NCI-H2081 (cell line): ENCODE results near the gene TMA7.
"Not testable (repeated sequence)": the region's sequence is repeated elsewhere in the genome, so short reads cannot be mapped to it uniquely, and the experiment has no call there.

Experiments used
- DNase-seq, 2 experiments: peaks; one replicate each; lab custom pipeline; 2025; lab: John Stamatoyannopoulos, UW

The TMA7 gene

DNA sequence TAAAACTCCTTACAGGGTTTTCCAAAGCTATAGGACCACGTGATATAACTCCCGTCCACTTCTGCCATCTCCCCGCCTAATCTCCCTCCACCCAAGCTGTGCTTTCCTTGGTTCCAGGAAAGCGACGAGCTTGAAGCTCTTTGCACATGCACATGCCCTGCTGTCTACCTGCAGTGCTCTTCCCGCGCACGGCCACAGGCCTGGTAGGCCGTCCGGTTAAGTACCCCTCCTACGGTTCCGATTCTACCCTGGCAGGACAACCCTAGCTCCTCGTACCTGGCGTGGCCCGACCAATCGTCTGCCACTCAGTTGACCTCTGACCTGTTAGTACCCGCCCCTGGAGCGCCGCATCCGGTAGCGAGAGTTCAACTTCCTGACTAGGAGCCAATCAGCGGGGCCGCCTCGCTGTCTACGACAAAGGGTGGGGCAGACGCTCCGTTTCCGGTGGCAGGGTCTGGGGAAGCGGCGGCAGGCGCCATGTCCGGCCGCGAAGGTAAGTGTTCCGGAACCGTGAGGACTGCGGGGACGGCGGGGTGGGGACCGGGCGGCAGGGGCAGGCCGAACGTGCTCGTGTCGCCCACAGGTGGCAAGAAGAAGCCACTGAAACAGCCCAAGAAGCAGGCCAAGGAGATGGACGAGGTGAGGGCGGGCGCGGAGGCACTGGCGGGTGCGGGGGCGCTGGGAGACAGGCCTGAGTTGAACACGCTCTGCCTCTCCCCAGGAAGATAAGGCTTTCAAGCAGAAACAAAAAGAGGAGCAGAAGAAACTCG lies at the start of gene TMA7, which contains the start of gene CCDC51:
Gene TMA7, plus strand, starts transcription at position 438 of the 770 bp plus-strand sequence. Its CDS starts 40 bp downstream, at position 478.
Gene CCDC51, minus strand, starts transcription at position 300 of the 770 bp plus-strand sequence. CDS start 4,991 bp downstream, outside the sequence.
- DNase-seq, result peak; percentile 92 to 96

DNA sequence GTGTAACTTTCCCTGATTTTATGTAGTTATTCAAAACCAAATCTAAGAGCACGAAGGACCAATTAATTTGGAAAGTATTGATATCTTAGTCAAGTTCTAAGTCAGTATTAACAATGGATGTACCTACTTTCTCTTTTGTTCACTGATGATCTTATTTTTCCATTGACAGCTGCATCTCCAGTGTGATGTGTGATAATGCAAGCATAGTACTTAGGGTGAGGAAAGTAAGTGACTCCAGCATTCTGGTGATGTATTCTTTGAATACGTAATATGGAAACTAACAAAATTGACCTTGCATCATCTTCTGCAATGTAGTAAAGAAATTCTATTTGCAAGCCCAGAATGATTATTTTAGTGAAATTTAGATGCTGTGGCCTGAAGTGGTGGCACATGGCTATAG lies 45.7 kb upstream of the TMA7 start:
- no peak for DNase-seq

DNA sequence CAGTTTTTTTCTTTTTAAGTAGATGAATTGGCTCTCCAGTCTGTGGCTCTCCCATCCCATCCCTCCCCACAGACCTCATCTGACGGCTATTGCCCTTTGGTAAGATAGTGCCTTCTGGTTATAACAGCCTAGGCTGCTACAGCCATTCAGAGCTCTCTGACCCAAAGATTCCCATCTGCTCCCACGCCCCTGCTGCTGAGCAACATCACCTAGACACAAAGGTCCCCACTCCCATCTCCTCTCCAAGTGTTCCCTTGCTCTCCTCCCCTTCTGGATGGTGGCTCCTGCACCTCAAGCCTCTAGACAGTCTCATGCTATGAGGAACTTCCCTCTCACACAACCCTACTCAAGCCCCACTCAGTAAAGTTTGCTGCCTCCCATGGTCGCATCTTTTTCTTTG lies 44.3 kb upstream of the TMA7 start:
- DNase-seq, result no peak

DNA sequence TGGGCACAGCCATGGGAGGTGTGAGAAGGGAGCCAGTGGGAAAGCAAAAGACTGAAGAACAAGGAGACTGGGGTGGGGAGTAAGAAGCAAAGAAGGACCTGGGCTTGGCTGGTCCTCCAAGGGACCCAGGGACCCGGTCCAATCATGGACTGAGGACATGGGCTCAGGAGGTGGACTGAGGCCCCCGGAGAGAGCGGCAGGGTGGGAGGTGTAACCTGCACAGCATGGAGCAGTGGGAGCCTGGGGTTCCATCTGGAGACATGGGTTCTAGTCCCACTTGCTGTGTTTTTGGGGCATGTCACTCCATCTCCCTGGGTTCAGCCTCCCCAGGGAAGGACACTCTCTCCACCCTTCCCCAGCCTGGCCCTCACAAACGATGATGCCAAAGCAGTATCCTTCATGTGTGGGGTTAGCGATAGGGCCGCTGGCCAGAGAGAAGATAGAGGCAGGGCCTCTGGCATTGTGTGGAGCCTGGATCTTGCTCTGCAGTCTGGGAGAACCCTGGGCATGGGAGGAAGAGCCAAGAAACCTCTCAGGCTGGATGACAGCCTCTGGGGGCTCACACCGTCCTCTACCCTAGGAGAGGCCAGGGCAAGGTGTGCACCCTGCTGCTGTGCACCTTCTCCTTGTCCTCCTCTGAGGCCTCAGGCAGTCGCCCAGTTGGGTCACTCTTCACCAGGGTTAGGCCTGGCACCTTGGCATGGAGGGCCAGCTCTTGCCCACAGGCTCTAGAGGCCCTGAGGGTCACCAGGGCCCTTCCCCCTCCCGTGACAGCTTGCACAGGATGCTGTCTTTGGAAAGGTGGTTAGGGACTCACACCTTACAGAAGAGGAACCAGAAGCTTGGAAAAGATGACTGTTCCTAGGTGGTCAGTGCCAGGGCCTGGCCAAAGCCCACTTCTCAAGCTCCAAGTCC lies 42.0 kb upstream of the TMA7 start:
- DNase-seq, result no peak

DNA sequence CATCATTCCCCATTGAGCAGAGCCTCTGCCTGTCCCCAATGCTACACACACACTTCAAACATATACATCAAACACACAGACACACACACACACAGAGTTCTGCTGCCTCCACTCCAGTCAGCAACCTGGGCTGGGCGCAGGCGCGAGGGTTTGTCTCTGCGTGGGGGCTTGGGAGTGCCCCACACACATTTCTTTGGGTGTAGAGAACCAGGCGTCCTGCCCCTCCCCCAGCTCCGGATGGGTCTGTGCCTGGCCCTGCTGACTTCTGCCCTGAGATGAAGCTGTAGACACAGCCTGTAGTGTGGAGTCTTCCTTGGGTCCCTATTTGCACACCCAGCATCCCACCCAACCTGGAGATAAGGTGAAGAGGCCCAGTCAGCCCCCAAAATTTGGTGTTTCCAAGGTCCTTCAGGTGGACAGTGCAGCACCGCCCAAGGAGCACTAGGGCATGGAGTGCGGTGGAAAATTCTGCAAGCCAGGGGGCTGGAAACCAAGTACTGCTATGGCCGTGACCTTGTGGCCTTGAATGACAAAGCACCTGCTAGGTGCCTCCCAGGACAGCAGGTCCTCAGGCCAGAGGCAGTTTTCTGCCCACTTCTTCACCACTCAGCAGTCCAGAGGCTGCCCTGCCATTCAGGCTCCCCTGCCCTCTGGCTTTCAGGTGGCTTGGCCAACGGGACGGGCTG lies 41.2 kb upstream of the TMA7 start:
- no peak for DNase-seq

DNA sequence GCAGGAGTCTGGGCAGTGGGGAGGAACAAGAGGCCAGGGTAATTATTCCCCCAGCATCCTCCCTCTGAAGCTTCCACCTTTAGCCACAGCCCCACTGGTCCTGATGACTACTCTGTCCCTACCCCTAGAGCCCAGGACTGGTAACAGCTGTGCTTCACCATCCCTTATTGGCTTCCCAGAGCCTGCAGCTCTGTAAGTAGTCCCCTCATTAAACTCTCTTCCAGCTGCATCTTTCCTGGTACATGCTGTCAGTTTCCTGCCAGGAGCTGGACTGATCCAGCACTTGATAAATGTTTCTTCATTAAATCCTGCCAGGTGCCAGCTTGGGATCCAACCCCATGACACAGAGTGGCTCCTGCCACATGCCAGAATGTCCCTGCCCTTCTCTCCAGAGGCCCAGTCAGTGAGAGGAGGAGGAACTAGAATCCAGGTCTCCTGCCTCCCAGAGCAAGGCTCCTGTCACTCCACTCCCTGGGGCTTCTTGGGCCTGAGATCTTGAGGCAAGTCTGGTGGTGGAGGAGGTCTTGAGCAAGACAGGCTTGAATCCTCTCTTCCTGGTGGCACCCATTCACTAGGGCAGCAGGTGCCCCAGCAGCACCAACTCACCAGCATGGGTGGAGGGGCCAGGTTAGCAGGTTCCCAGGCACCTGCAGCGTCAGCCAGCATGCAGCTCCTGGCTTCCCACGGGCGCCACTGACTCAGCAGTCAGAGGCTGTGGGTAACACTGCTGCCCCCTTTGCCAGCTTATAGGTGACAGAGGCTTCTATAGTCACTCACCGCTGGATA lies 40.5 kb upstream of the TMA7 start:
- DNase-seq, result peak in 1 of 2 experiments; percentile 28

DNA sequence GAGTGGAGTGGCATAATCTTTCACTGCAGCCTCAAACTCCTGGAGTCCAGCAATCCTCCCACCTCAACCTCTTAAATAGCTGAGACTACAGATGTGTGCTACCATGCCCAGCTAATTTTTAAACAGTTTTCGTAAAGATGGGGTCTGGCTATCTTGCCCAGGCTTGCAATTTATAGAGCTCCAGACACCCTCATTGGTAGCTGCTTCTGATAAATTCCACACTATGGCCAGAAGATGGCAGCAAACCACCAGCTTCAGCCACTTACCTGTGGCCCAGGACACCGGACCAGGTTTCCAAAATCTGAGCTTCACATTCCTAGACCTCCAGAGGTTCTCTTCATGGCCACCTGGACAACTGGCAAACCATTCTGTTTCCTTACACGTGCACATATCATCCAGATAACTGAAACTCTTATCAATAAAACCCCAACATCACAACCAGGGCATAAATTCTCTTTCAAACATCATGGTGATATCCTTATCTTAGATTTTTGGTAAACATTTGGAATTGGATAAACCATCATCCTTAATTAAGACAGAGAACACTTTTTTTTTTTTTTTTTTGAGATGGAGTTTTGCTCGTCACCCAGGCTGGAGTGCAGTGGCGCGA lies 39.1 kb upstream of the TMA7 start:
- peak; percentile 24 to 45 for DNase-seq

DNA sequence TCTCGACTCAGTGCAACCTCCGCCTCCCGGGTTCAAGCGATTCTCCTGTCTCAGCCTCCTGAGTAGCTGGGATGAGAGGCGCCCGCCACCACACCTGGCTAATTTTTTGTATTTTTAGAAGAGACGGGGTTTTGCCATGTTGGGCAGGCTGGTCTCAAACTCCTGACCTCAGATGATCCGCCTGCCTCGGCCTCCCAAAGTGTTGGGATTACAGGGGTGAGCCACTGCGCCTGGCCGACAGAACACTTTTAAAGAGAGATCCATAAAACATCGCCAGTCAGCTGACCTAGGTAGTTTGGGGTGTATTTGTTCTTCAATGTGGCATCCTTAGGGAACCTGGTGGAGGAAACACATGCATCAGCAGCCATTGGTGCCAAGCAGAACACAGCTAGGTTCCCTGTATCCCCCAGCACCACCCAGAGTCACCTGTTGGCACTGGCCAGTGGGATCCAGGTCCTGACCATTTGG lies 38.6 kb upstream of the TMA7 start:
- not testable (repeated sequence) for DNase-seq

DNA sequence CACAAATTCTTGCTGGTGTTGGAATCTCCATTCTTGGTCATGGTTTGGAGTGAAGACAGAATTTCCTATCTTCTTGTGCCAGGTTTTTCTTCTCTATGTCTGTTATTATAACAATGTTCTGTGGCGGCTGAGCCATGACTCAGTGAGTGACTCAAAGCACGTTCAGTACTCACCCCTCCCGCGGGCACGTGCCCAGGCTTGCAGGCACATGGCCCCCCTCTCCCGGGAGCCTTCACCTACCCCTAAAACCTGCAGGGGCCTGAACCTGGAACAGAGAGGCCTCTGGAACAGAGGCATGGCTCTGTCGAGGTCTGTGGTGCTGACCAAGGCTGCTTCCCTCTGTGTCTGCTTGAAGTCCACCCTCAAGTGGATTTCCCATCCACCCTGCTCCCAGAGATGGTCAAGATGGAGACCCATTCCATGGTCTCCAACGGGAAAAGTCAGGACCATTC lies 37.8 kb upstream of the TMA7 start:
- DNase-seq, result no peak

DNA sequence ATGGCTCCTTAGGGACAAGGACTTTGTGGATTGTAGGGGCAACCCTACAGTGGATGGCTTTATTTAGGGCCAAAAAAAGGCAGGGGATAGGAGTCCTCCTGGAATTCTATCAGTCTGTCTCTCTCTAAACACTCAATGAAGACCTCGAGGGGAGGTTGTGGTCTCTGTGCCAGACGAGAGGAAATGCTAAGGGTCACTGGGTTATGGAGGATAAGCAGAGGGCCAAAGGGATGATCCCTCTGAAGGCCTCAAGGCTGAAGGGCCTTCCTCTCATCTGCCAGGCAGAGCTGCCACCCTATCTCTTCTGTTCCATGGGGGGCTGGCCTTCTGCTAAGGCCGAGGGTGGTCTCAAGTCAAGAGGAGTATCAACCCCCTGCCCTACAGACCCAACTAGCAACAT lies 37.1 kb upstream of the TMA7 start:
- DNase-seq, result no peak

DNA sequence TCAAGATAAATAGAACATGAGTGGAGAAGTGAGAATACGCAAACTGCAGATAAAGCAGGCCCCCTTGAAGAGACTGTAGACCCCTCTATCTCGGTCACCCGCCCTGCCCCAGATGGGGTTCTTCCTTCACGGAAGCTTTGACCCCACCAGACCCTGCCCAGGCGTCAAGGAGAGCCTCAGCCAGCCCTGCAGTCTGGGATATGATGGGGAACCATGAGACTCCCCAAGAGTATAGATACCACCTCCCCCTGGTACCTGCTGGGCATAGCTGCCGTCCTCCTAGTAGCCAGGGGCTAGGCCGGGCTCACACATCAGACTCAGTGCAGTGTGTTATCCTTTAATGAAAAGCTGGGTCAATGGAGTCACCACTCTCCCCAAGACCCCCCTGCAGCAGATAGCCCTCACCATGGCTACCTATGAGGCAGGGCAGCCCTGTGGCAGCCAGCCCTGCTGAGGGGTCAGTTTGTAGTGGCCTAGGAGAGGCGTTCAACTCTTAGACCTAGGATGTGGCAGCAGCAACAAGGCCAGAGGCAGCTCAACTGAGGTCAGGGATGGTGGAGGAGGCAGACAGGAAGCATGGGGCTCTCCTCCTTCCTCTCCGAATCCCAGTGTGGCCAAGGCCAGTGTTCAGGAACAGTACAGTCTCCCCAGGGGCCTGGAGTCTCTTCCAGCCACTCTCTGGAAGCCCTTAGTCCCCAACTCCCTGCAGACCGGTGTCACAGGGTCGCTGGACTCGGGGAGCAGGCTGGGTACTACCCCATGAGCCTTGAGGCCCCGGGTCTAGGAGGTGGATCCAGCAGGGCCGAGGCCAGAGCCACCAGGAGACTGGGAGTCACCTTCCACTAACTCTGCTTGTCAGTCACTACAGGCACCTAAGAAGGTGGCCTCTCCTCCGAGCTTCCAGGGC lies 36.3 kb upstream of the TMA7 start:
- no peak for DNase-seq

DNA sequence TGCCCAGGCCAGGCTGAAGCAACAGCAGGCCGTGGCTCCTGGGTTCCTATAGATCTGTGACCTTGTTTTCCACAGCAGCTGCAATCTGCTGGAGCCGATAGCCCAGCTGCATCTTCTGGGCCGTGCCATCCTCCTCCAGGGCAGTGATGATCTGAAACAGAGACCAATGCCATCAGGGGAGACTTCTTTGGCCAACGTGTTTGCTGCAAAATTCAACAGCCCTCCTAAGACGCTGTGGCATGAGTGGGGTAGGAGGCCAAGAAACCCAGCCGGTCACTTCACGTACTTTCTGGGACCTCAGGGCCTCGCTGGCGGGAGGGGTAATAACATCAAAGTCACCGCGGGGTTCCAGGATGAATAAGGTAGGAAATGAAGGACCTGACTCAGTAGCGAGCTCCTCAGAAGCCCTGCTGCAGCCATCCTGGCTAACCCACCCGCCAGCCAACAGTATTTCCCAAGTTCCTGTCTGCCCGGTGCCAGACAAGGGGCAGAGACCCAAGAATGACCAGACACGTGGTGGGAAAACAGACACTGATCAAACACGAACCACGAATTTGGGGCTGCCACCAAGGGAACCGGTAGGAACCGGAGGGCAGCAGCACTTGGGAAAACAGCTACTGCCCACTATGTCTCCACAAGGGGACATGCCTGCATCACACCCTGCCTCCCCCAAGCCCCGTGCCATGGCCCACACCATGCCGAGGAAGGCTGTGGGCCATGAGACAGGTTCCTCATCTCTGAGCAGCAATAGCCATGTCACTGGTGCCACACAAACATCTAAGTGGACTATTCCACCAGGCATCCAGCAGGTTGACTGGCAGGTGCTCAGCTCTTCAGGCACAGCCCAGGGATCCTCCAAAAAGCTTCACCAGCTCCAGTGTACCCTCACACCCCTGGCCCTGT lies 35.4 kb upstream of the TMA7 start:
- DNase-seq, result no peak

DNA sequence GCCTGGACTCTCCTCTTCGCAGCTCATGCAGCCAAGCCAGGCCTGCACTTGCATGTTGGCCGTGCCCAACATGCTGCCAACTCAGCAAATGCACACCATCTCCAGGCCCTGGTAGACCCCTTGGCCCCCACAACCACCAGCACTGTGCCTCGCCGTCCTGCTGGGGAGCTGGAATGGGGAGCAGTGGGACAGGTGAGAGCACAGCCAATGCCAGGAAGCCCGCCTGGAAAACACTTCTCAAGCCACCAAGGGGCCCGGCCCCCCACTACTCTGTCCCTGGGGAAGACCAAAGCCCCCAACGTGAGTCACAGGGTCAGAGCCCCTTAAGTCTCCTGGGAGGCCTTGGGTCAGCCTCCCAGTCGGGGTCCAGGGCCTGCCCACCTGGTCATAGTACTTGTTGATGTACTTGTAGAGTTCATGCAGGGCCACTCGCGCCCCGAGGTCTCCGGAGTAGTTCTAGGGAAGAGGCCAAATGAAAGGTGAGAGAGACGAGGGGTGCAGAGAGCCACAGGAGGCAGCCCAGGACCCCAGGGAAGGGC lies 34.6 kb upstream of the TMA7 start:
- no peak for DNase-seq

DNA sequence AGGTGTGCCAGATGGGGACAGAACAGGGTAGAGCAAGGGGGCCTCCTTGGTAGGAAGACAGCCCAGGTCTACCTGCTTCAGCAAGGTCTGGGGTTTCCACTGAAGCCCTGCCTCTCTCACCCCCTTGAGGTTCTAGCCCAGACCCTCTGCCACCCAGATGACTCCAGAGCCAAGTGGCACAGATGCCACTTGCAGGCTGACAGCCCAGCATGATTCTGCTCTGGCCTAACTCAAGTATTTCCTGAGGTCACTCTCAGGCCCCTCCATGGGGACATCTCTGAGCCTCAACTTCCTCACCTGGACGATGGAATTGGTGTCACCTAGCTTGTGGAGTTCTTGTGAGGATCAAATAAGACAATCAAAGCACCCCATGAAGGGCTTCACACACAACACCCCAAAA lies 34.1 kb upstream of the TMA7 start:
- no peak for DNase-seq

DNA sequence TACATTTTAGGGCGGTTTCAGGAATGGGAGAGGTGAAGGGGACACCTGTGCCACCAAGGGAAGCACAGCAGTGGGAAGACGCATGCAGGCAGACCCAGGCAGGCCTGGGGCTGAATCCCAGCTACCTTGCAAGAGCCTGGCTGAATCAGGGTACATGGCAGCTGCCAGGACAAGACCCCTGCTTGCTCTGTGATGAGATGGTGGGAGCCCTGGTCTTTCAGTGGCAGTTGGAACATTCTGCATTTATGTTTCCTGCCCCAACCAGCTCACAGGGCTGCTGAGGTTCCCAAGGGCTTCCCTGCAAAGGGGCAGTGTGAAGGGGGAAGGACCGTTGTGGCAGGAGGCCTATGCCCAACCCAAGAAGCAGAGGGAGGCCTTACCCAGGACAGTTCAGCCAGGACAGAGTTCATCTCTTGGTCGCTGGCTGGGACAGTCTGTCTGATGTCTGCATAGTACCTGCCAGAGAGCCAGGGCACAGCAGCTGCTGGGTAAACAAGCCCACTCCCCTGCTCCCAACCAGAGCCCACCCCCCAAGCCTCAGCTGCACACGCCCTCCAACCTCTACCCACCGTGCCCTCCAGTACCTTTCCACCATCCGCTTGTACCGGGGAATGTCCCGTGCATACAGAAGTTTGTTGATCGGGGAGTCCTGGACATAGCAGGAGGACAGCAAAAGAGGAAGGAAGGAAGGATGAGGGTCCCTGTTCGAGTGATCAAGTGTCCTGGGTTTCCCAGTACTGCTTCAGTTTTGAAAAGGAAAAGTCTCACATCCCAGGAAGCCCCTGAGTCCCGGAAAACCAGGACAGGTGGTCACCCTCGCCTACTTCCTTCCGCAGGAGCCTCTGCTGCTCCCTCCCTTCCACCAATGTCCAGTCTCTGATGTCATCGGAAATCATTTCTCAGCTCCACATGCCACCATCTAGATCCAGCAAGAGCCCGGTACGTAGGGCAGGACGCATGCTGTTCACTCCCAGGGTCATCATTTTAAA lies 33.3 kb upstream of the TMA7 start:
- DNase-seq, result no peak

DNA sequence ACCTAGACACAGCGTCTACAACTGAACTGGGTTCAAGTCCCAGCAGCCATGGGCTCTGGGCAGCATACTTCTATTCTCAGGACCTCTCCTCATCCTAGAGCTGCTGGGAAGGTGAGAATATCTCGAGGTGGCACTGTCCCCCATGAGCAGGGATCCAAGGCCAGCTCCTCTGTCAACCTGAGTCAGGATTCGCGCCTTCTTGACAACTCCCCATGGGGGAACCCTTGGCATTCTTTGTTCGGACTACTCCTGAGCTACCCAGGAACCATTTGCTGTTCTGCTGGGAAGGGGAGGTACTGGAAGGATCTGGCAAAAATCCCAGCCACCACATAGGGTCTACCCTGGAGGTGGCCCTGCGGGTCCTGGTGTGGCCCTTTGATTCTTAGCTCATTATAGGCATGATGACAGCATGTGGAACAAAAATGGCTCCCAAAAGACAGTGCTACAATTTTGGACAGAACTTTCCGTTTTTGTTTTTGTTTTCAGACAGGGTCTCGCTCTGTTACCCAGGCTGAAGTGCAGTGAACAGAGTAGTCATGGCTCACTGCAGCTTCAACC lies 32.4 kb upstream of the TMA7 start:
- DNase-seq, result no peak

DNA sequence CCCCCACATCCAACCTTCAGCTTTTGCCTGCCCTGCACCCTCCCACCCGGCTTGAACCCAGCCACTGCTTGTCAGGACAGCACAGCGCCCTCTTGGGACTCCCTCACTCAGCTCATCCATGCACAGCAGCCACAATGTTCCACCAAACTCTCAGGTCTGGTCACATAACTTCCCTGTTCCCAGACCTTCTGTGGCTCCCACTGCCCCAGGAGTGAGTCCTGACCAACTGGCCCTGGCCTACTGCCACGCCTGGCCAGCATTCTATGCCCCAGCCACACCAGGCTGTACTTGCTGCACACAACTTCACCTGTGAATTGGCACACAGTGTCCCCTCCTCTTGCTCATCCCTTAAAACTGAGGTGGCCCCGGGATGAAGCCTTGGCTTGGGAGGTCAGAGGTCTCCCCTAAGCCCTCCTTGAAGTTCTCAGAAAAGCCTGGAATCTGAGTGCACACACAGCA lies 31.2 kb upstream of the TMA7 start:
- DNase-seq, result no peak
